ENCODE measurements around the gene CSNK2B. TPM values are rescaled to one million over a fixed set of nuclear protein-coding genes. Genes with fewer than 3 reads are reported as not detected.

The CSNK2B gene
- total RNA-seq, 1 experiment from 2014 or later = 267 TPM

- Histone ChIP-seq H3K9me2 (replicated peaks; ENCODE audit: low read length) (no peaks in the 10 kb centered on the region), H3K4me3 (ENCODE audit: low read length) (no peak overlapping the region), H3F3A (ENCODE audit: low read length, unreplicated experiment) (peaks cover 14% of the 10 kb centered on the region), H3K9ac (ENCODE audit: low read length) (no peak overlapping the region), H3K4me2 (ENCODE audit: low read length) (no peak overlapping the region), H3K4me1 (ENCODE audit: insufficient read depth, low read length) (no peaks in the 10 kb centered on the region), H2AFZ (ENCODE audit: low read length) (no peak overlapping the region), H3K27me3 (ENCODE audit: low read length) (no peaks in the 10 kb centered on the region), H4K20me1 (ENCODE audit: low read length) (no peaks in the 10 kb centered on the region), H3K27ac (ENCODE audit: low read length) (no peak overlapping the region), H3K36me3 (ENCODE audit: low read depth, low read length) (peaks cover 49% of the 10 kb centered on the region), H3K9me3 (ENCODE audit: low read length) (no peaks in the 10 kb centered on the region), H3K79me2 (ENCODE audit: low read length) (no peaks in the 10 kb centered on the region)
- DNase-seq (no peak), ATAC-seq (no peak)
- intact Hi-C loops (cut with micrococcal nuclease) = no loop called here
- POLR2A ChIA-PET (ENCODE audit: unreplicated experiment) = no interaction called here
- TSS peak; percentile 62 for BruUV-seq (replicated peaks)
- TF ChIP-seq CTCF (conservative IDR thresholded peaks at IDR 0.05; ENCODE audit: low read depth, low read length) (no peak), EZH2 (IDR thresholded peaks at IDR 0.05; ENCODE audit: low read length, unreplicated experiment) (no peak), EZH2phosphoT487 (IDR thresholded peaks at IDR 0.05; ENCODE audit: borderline replicate concordance, low read length) (no peak)
- CTCF ChIA-PET = no interaction called here
Measured at GRCh38 chr6:31640612-31641011, 25.3 kb upstream of the CSNK2B start.

GRCh38 chr6:31641370-31641769, 24.5 kb upstream of the CSNK2B start:
- intact Hi-C loops (cut with micrococcal nuclease) = no loop called here
- peaks cover 44% of the 10 kb centered on the region for H3K36me3 ChIP-seq (ENCODE audit: low read depth, low read length)

More at GRCh38 chr6:31641370-31641769, 24.5 kb upstream of the CSNK2B start:
- CTCF ChIA-PET = no interaction called here
- no peak for ATAC-seq
- TF ChIP-seq CTCF (conservative IDR thresholded peaks at IDR 0.05; ENCODE audit: low read depth, low read length) (no peak), EZH2 (IDR thresholded peaks at IDR 0.05; ENCODE audit: low read length, unreplicated experiment) (no peak), EZH2phosphoT487 (IDR thresholded peaks at IDR 0.05; ENCODE audit: borderline replicate concordance, low read length) (no peak)
- Histone ChIP-seq H3K4me2 (ENCODE audit: low read length) (no peak overlapping the region), H3F3A (ENCODE audit: low read length, unreplicated experiment) (peaks cover 14% of the 10 kb centered on the region), H3K27ac (ENCODE audit: low read length) (no peak overlapping the region), H4K20me1 (ENCODE audit: low read length) (no peaks in the 10 kb centered on the region), H2AFZ (ENCODE audit: low read length) (no peak overlapping the region), H3K9me3 (ENCODE audit: low read length) (no peaks in the 10 kb centered on the region), H3K9ac (ENCODE audit: low read length) (no peak overlapping the region), H3K9me2 (replicated peaks; ENCODE audit: low read length) (no peaks in the 10 kb centered on the region), H3K4me1 (ENCODE audit: insufficient read depth, low read length) (no peaks in the 10 kb centered on the region), H3K79me2 (ENCODE audit: low read length) (no peaks in the 10 kb centered on the region), H3K27me3 (ENCODE audit: low read length) (no peaks in the 10 kb centered on the region), H3K4me3 (ENCODE audit: low read length) (no peak overlapping the region)
- POLR2A ChIA-PET (ENCODE audit: unreplicated experiment) = no interaction called here
- DNase-seq = no peak
- BruUV-seq (replicated peaks) = no TSS peak
